ENCODE results near the gene GRAMD4. TPM values are rescaled to one million over a fixed set of nuclear protein-coding genes. Genes with fewer than 3 reads are reported as not detected.
A peak's percentile ranks its signal among the peaks of the same experiment; 100 is the strongest.

Gene GRAMD4
- total RNA-seq, 5 donors from 2014 or later (not counting 1 experiment from before 2014, with no cell fraction given) = 8.8 to 24.3 (median 22.9) TPM

DNA sequence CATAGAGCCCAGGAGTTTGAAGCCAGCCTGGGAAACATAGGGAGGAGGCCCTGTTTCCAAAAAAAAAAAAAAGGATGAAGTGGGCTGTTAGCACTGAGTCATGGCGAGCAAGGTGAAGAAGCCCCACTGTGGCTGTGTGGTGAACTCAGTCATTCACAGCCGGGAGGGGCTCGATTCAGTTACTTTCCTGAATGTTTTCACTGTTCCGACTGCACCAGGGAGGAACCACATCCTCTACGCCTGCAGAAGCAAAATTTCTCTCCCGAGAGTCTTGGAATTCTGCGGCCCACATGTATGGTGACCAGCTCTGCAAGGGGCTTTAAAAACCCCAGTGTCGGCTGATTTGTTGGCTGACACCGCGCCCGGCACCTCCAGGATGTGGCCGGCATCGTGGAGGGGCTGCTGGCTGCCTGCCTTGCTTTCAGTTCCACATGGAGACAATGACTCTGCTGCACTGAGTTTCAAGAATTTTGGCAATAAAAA is 27.8 kb upstream of the GRAMD4 start:
- H3K4me3 ChIP-seq (ENCODE audit: control insufficient read depth in 1 of 2, extremely low read depth in 1 of 2, low read length in 1 of 2) = peak overlapping the region; percentile 4
- H3K27me3 Mint-ChIP-seq = no peaks in the 10 kb centered on the region
- POLR2A ChIA-PET = no interaction called here

DNA sequence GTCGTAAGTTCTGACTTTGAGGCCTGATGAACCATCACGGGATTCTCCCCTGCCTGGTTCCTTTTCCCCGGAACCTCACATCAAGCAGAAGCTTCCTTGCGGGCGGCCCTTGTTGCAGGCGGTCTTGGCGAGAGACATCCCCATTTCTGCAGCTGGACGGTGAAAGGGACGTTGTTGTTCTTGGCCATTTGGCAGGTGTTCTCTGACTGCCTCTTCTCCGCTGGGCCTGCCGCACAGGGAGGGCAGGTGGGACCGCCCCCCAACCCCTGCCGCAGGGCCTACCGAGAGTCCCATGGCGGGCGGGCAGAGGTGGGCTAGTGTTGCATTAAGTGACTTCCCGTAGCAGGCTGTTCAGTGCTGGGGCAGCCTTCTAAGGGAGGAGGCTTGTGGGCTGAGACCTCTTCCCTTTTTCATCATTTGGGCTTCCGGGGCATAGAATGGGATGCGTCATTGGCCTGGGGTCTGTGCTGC is 26.9 kb upstream of the GRAMD4 start:
- H3K4me3 Mint-ChIP-seq = peak overlapping the region; percentile 6 to 71 (median 39)
- H3K4me1 Mint-ChIP-seq = peaks cover 12 to 20% (median 17%) of the 10 kb centered on the region in 3 donors
- H3K9me3 ChIP-seq = no peaks in the 10 kb centered on the region
- ATAC-seq (replicated peaks in 1 of 4) (peak; percentile 13 to 54 (median 36)), DNase-seq (peak in 3 of 35 experiments; percentile 20 to 54 (median 27))
- WGBS (ENCODE audit: insufficient coverage) = 77% methylated on average over 13 of the region's 19 CpGs
- H3K9me3 Mint-ChIP-seq = no peaks in the 10 kb centered on the region
- H3K27me3 Mint-ChIP-seq = no peaks in the 10 kb centered on the region
- CTCF ChIA-PET = no interaction called here
- H3K4me3 ChIP-seq (ENCODE audit: control insufficient read depth in 1 of 2, extremely low read depth in 1 of 2, low read length in 1 of 2) = peak overlapping the region in 1 of 2 donors; percentile 44
- no peak overlapping the region for H3K27ac ChIP-seq (ENCODE audit: low read length)
- peaks cover 0 to 6% of the 10 kb centered on the region in 2 experiments for H3K27me3 ChIP-seq (replicated peaks in 1 of 2; ENCODE audit: control insufficient read depth in 2 of 2, extremely low read depth in 1 of 2, insufficient read depth in 2 of 2, low read length in 1 of 2)
- no peaks in the 10 kb centered on the region for H3K36me3 Mint-ChIP-seq
- peaks cover 9 to 41% of the 10 kb centered on the region in 2 experiments for H3K4me1 ChIP-seq (ENCODE audit: control insufficient read depth in 1 of 2, extremely low read depth in 1 of 2, insufficient read depth in 2 of 2, low read length in 2 of 2)
- H3K36me3 ChIP-seq (ENCODE audit: control insufficient read depth in 2 of 2, extremely low read depth in 1 of 2, insufficient read depth in 1 of 2, low read length in 1 of 2) = no peaks in the 10 kb centered on the region
- no peak overlapping the region for H3K27ac Mint-ChIP-seq
- POLR2A ChIA-PET = no interaction called here

More for the DNA sequence above, 27.8 kb upstream of the GRAMD4 start:
- Mint-ChIP-seq H3K36me3 (no peaks in the 10 kb centered on the region), H3K9me3 (no peaks in the 10 kb centered on the region), H3K27ac (peak overlapping the region; percentile 65 to 68), H3K4me1 (peaks cover 17 to 25% (median 21%) of the 10 kb centered on the region in 3 donors), H3K4me3 (peak overlapping the region; percentile 61 to 71 (median 68))
- peaks cover 0 to 11% of the 10 kb centered on the region in 2 experiments for H3K27me3 ChIP-seq (replicated peaks in 1 of 2; ENCODE audit: control insufficient read depth in 2 of 2, extremely low read depth in 1 of 2, insufficient read depth in 2 of 2, low read length in 1 of 2)
- peak overlapping the region; percentile 19 for H3K27ac ChIP-seq (ENCODE audit: low read length)
- peaks cover 12 to 49% of the 10 kb centered on the region in 2 experiments for H3K4me1 ChIP-seq (ENCODE audit: control insufficient read depth in 1 of 2, extremely low read depth in 1 of 2, insufficient read depth in 2 of 2, low read length in 2 of 2)
- 15% methylated on average over 12 of the region's 13 CpGs for WGBS (ENCODE audit: insufficient coverage)
- DNase-seq = peak in 26 of 35 experiments; percentile 26 to 61 (median 42)
- ATAC-seq (replicated peaks in 1 of 4) = peak; percentile 74 to 82 (median 80)
- H3K36me3 ChIP-seq (ENCODE audit: control insufficient read depth in 2 of 2, extremely low read depth in 1 of 2, insufficient read depth in 1 of 2, low read length in 1 of 2) = no peaks in the 10 kb centered on the region
- CTCF ChIA-PET = interaction anchor here in 1 of 2 donors (0.6 kb wide), 1 partner anchor 611 kb away, joined by 4 read pairs; no protein-coding TSS in a partner anchor
- no peaks in the 10 kb centered on the region for H3K9me3 ChIP-seq

DNA sequence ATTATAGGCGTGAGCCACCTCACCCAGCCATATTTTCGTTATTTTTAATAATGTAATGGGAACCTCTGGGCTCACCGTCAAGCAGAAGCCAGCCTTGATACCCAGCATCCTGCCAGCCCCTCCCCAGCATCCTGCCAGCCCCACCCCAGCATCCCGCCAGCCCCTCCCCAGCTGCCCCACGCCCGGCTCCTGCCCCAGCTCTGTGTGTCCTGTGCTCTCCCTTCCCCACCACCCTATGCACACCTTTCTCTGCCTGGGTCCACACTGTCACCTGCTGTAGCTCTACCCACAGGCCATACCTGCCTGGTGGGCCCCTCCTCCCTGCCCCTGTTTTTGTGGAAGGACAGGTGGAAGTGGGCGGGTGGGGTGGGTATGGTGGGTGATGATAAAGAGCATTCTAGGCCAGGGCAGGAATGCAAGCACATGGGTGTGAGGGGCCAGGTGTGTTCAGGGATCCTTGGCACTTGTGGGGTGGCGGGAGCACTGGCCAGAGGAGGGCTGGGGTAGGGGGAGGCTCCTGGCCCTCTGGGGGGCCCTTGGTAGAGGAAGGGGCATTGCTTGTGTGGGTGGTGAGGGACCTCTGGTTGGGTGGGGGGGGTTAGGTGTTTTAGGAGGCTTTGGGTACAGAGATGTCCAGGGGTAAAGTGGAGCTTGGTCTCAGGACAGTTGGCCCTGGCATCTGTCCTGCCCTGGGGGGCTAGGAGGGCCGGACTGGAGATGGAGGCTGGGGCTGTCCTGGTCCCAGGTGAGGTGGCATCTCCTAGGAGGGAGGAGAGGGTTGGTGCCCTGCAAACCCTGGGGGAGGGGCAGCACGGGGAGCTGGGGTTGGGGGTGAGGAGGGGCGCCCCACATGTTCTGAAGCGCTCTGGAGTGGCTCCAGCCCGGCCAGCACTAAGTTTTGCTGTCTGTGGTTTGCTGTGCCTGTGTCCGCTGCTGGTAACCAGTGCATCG is 25.9 kb upstream of the GRAMD4 start:
- Mint-ChIP-seq H3K9me3 (no peaks in the 10 kb centered on the region), H3K4me1 (peaks cover 12 to 19% (median 17%) of the 10 kb centered on the region in 3 donors), H3K36me3 (no peaks in the 10 kb centered on the region), H3K4me3 (peak overlapping the region in 1 of 3 donors; percentile 71), H3K27me3 (no peaks in the 10 kb centered on the region), H3K27ac (no peak overlapping the region)
- ChIA-PET CTCF (no interaction called here), POLR2A (no interaction called here)
- DNase-seq = no peak
- ATAC-seq (replicated peaks in 1 of 4) = no peak
- WGBS (ENCODE audit: insufficient coverage) = 90% methylated on average over 8 of the region's 15 CpGs
- peaks cover 0 to 2% of the 10 kb centered on the region in 2 experiments for H3K27me3 ChIP-seq (replicated peaks in 1 of 2; ENCODE audit: control insufficient read depth in 2 of 2, extremely low read depth in 1 of 2, insufficient read depth in 2 of 2, low read length in 1 of 2)
- no peaks in the 10 kb centered on the region for H3K9me3 ChIP-seq
- H3K27ac ChIP-seq (ENCODE audit: low read length) = no peak overlapping the region
- no peaks in the 10 kb centered on the region for H3K36me3 ChIP-seq (ENCODE audit: control insufficient read depth in 2 of 2, extremely low read depth in 1 of 2, insufficient read depth in 1 of 2, low read length in 1 of 2)
- H3K4me3 ChIP-seq (ENCODE audit: control insufficient read depth in 1 of 2, extremely low read depth in 1 of 2, low read length in 1 of 2) = no peak overlapping the region
- H3K4me1 ChIP-seq (ENCODE audit: control insufficient read depth in 1 of 2, extremely low read depth in 1 of 2, insufficient read depth in 2 of 2, low read length in 2 of 2) = peaks cover 9 to 31% of the 10 kb centered on the region in 2 experiments

DNA sequence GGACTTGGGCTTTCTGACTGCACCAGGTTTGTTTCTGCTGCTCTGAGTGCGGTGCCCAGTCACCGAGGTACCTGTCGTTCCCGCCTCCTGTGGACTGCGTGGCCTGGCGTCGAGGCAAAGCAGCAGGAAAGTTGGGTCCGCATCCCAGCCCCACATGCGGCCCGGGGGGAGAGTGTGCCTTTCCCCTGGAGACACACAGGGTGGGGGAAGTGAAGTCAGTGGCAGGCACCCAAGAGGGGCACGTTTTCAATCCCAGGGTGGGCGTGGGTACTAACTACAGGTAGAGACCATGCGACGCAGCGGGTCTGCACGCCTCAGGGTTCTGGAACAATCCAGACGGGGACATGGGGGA is 25.3 kb upstream of the GRAMD4 start:
- ChIA-PET CTCF (no interaction called here), POLR2A (no interaction called here)
- no peak for ATAC-seq (replicated peaks in 1 of 4)
- WGBS (ENCODE audit: insufficient coverage) = 95% methylated on average over 16 of the region's 17 CpGs
- no peak overlapping the region for H3K27ac Mint-ChIP-seq
- H3K36me3 Mint-ChIP-seq = no peaks in the 10 kb centered on the region
- no peak for DNase-seq
- H3K9me3 Mint-ChIP-seq = no peaks in the 10 kb centered on the region
- no peaks in the 10 kb centered on the region for H3K9me3 ChIP-seq
- H3K27ac ChIP-seq (ENCODE audit: low read length) = no peak overlapping the region
- no peaks in the 10 kb centered on the region for H3K27me3 ChIP-seq (replicated peaks in 1 of 2; ENCODE audit: control insufficient read depth in 2 of 2, extremely low read depth in 1 of 2, insufficient read depth in 2 of 2, low read length in 1 of 2)
- H3K4me1 Mint-ChIP-seq = peaks cover 12 to 19% (median 17%) of the 10 kb centered on the region in 3 donors
- peaks cover 9 to 26% of the 10 kb centered on the region in 2 experiments for H3K4me1 ChIP-seq (ENCODE audit: control insufficient read depth in 1 of 2, extremely low read depth in 1 of 2, insufficient read depth in 2 of 2, low read length in 2 of 2)
- H3K27me3 Mint-ChIP-seq = no peaks in the 10 kb centered on the region
- H3K36me3 ChIP-seq (ENCODE audit: control insufficient read depth in 2 of 2, extremely low read depth in 1 of 2, insufficient read depth in 1 of 2, low read length in 1 of 2) = no peaks in the 10 kb centered on the region
- no peak overlapping the region for H3K4me3 Mint-ChIP-seq
- H3K4me3 ChIP-seq (ENCODE audit: control insufficient read depth in 1 of 2, extremely low read depth in 1 of 2, low read length in 1 of 2) = no peak overlapping the region

DNA sequence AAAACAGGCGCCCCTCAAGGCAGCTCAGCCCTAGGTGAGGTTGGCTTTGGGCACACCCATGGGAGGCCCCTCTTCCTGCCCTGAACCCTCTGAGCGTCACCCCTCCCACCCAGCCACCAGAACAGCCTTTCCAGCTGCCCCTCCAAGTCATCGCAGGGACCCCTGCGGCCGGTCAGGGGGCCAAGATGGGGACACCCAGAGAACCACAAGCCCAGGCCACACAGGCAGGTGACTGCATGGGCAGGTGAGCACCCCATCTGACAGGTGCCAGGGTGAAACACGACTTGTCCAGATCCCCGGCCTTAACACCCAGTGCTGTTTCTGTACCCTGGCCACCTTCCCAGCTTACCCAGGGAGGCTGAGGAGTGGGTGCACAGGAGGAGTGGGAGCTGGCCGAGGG is 24.6 kb upstream of the GRAMD4 start:
- no peak overlapping the region for H3K4me3 ChIP-seq (ENCODE audit: control insufficient read depth in 1 of 2, extremely low read depth in 1 of 2, low read length in 1 of 2)
- H3K27me3 Mint-ChIP-seq = no peaks in the 10 kb centered on the region
- no peaks in the 10 kb centered on the region for H3K9me3 Mint-ChIP-seq
- no peak overlapping the region for H3K27ac ChIP-seq (ENCODE audit: low read length)
- no peak overlapping the region for H3K4me3 Mint-ChIP-seq
- H3K4me1 Mint-ChIP-seq = peaks cover 12 to 19% (median 17%) of the 10 kb centered on the region in 3 donors
- POLR2A ChIA-PET = no interaction called here
- H3K36me3 Mint-ChIP-seq = no peaks in the 10 kb centered on the region
- no peak overlapping the region for H3K27ac Mint-ChIP-seq
- 90% methylated on average over 7 of the region's 8 CpGs for WGBS (ENCODE audit: insufficient coverage)
- no peak for DNase-seq
- H3K36me3 ChIP-seq (ENCODE audit: control insufficient read depth in 2 of 2, extremely low read depth in 1 of 2, insufficient read depth in 1 of 2, low read length in 1 of 2) = no peaks in the 10 kb centered on the region
- H3K4me1 ChIP-seq (ENCODE audit: control insufficient read depth in 1 of 2, extremely low read depth in 1 of 2, insufficient read depth in 2 of 2, low read length in 2 of 2) = peaks cover 9 to 26% of the 10 kb centered on the region in 2 experiments
- no peaks in the 10 kb centered on the region for H3K9me3 ChIP-seq
- CTCF ChIA-PET = no interaction called here
- ATAC-seq (replicated peaks in 1 of 4) = no peak
- no peaks in the 10 kb centered on the region for H3K27me3 ChIP-seq (replicated peaks in 1 of 2; ENCODE audit: control insufficient read depth in 2 of 2, extremely low read depth in 1 of 2, insufficient read depth in 2 of 2, low read length in 1 of 2)

DNA sequence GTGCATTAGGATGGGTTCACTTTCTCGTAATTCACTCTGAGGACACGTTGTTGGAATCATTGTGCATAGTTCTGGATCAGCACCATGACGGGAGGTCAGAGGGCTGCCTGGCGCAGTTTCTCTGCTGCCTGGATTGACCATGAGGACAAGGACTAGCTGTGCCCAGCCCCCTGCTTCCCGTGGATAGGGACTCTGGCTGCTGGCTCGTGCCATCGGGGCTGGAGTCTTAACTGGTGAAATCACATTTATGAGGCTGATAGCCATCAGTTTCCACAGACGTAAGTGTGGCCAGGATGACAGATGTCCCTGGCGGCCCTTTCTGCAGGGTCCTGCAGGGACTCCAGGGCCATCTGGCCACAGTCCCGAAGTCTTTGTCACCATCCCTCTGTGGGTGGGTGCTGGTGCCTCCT is 24.1 kb upstream of the GRAMD4 start:
- Mint-ChIP-seq H3K27ac (no peak overlapping the region), H3K9me3 (no peaks in the 10 kb centered on the region), H3K36me3 (no peaks in the 10 kb centered on the region), H3K4me1 (peaks cover 12 to 17% (median 16%) of the 10 kb centered on the region in 3 donors), H3K27me3 (no peaks in the 10 kb centered on the region), H3K4me3 (no peak overlapping the region)
- no peak for DNase-seq
- no peaks in the 10 kb centered on the region for H3K9me3 ChIP-seq
- H3K27me3 ChIP-seq (replicated peaks in 1 of 2; ENCODE audit: control insufficient read depth in 2 of 2, extremely low read depth in 1 of 2, insufficient read depth in 2 of 2, low read length in 1 of 2) = no peaks in the 10 kb centered on the region
- H3K4me3 ChIP-seq (ENCODE audit: control insufficient read depth in 1 of 2, extremely low read depth in 1 of 2, low read length in 1 of 2) = no peak overlapping the region
- no peak for ATAC-seq (replicated peaks in 1 of 4)
- no peak overlapping the region for H3K27ac ChIP-seq (ENCODE audit: low read length)
- ChIA-PET CTCF (no interaction called here), POLR2A (no interaction called here)
- H3K36me3 ChIP-seq (ENCODE audit: control insufficient read depth in 2 of 2, extremely low read depth in 1 of 2, insufficient read depth in 1 of 2, low read length in 1 of 2) = no peaks in the 10 kb centered on the region
- WGBS (ENCODE audit: insufficient coverage) = 92% methylated on average over 10 of the region's 10 CpGs
- H3K4me1 ChIP-seq (ENCODE audit: control insufficient read depth in 1 of 2, extremely low read depth in 1 of 2, insufficient read depth in 2 of 2, low read length in 2 of 2) = peaks cover 9 to 26% of the 10 kb centered on the region in 2 experiments

Measured in T-cell (primary cell).